RPMI8226 (cell line): ENCODE data around the gene ASCL3.
A peak's percentile ranks its signal among the peaks of the same experiment; 100 is the strongest.
"Not testable (repeated sequence)": the region's sequence is repeated elsewhere in the genome, so short reads cannot be mapped to it uniquely, and the experiment has no call there.

ENCODE experiments used
- DNase-seq: peaks from one replicate; pipeline ENCODE4 v3.0.0-alpha.2; 2015

ASCL3 gene

GRCh38 chr11:8947230-8947943 is 4.6 kb upstream of the ASCL3 start:
- DNase-seq, result no peak

- no peak for DNase-seq
These were observed 1.3 kb downstream of the ASCL3 start for GRCh38 chr11:8941341-8942103.

- DNase-seq, result no peak
These were observed 5.2 kb downstream of the ASCL3 start for GRCh38 chr11:8937659-8938058.

GRCh38 chr11:8937159-8937558 is 5.7 kb downstream of the ASCL3 start:
- DNase-seq, result peak; percentile 11

GRCh38 chr11:8935789-8936188 is 7.0 kb downstream of the ASCL3 start:
- not testable (repeated sequence) for DNase-seq

- no peak for DNase-seq
These were observed 7.9 kb downstream of the ASCL3 start for GRCh38 chr11:8934742-8935488.

GRCh38 chr11:8933931-8934330 is 8.9 kb downstream of the ASCL3 start:
- no peak for DNase-seq

- DNase-seq, result no peak
These were observed 10.1 kb downstream of the ASCL3 start, which contains the start of gene C11orf16 for GRCh38 chr11:8932564-8933180. Gene C11orf16 (minus strand): TSS chr11:8932947. CDS start chr11:8932308, 639 bp downstream.

- no peak for DNase-seq
These were observed 12.2 kb downstream of the ASCL3 start for GRCh38 chr11:8930456-8931175.

GRCh38 chr11:8928981-8929615 is 13.7 kb downstream of the ASCL3 start:
- DNase-seq, result no peak

- no peak for DNase-seq
These were observed 14.6 kb downstream of the ASCL3 start for GRCh38 chr11:8928205-8928604.

- no peak for DNase-seq
These were observed 15.6 kb downstream of the ASCL3 start for GRCh38 chr11:8927233-8927632.

GRCh38 chr11:8926236-8926635 is 16.6 kb downstream of the ASCL3 start:
- no peak for DNase-seq

GRCh38 chr11:8925711-8926110 is 17.1 kb downstream of the ASCL3 start:
- no peak for DNase-seq

- DNase-seq, result no peak
These were observed 20.1 kb downstream of the ASCL3 start for GRCh38 chr11:8922691-8923090.

- DNase-seq, result peak; percentile 19
These were observed 25.5 kb downstream of the ASCL3 start for GRCh38 chr11:8917157-8917825.

GRCh38 chr11:8914661-8915018 is 28.2 kb downstream of the ASCL3 start:
- no peak for DNase-seq

GRCh38 chr11:8913961-8914660 is 28.7 kb downstream of the ASCL3 start:
- DNase-seq, result no peak

GRCh38 chr11:8911029-8911823 is 31.6 kb downstream of the ASCL3 start, which contains the start of gene AKIP1:
Gene AKIP1 (plus strand): TSS chr11:8911189. CDS start chr11:8911450, 261 bp downstream.
- peak; percentile 83 for DNase-seq

- DNase-seq, result no peak
These were observed 32.2 kb downstream of the ASCL3 start for GRCh38 chr11:8910649-8911026.
